OCI-LY7 (cell line): Measurements from ENCODE around the gene MCRIP2. TPM values are rescaled to one million over a fixed set of nuclear protein-coding genes. Genes with fewer than 3 reads are reported as not detected.
"Not testable (repeated sequence)": the region's sequence is repeated elsewhere in the genome, so short reads cannot be mapped to it uniquely, and the experiment has no call there.

Experiments used
- BruUV-seq: library from RNA; stranded (reverse); fragments of 400-500 nt; replicated peaks from 2 replicates; lab custom pipeline; 2021; lab: Mats Ljungman, UMichigan
- CTCF ChIA-PET: fragments of 300-600 bp; sonication (Branson Sonifier 250); formaldehyde crosslinking; loops from one replicate; lab custom pipeline; 2022; ENCODE audit warnings: antibody characterized with exemption; ENCODE audit not compliant: unreplicated experiment; lab: Charles Lee
- POLR2A ChIA-PET: fragments of 300-600 bp; sonication (Branson Sonifier 250); formaldehyde crosslinking; loops from one replicate; lab custom pipeline; 2022; ENCODE audit warnings: antibody characterized with exemption; lab: Charles Lee
- DNase-seq: peaks from one replicate; pipeline ENCODE4 v3.0.0-alpha.2; 2015; ENCODE audit warnings: low spot score
- H2AFZ ChIP-seq: fragments of 200-600 bp; sonication (generic), shearing (Covaris generic); 2 replicates; pipeline ENCODE4 v1.6.1; 2014; ENCODE audit warnings: mild to moderate bottlenecking, antibody characterized with exemption, low read length, moderate library complexity
- H3K27ac ChIP-seq: fragments of 200-600 bp; sonication (generic); 2 replicates; pipeline ENCODE4 v1.5.1; 2014; ENCODE audit warnings: mixed run types, low read depth, mild to moderate bottlenecking, moderate library complexity, low read length, inconsistent platforms; ENCODE audit not compliant: poor library complexity, severe bottlenecking
- H3K36me3 ChIP-seq: fragments of 200-600 bp; sonication (generic); 2 replicates; pipeline ENCODE4 v1.6.1; 2014; ENCODE audit warnings: mild to moderate bottlenecking, antibody characterized with exemption, low read length, moderate library complexity, mixed read lengths; ENCODE audit not compliant: insufficient read depth
- H3K4me1 ChIP-seq: fragments of 200-600 bp; sonication (generic); 2 replicates; pipeline ENCODE4 v1.5.1; 2014; ENCODE audit warnings: mild to moderate bottlenecking, low read length; ENCODE audit not compliant: insufficient read depth, poor library complexity, severe bottlenecking
- H3K4me2 ChIP-seq: fragments of 200-600 bp; sonication (generic); 2 replicates; pipeline ENCODE4 v1.6.1; 2014; ENCODE audit warnings: mild to moderate bottlenecking, low read length
- H3K4me3 ChIP-seq: fragments of 200-600 bp; sonication (generic); 2 replicates; pipeline ENCODE4 v1.5.1; 2014; ENCODE audit warnings: mild to moderate bottlenecking, low read depth, low read length; ENCODE audit not compliant: poor library complexity, severe bottlenecking
- H3K79me2 ChIP-seq: fragments of 200-600 bp; sonication (generic); 2 replicates; pipeline ENCODE4 v1.6.1; 2016; ENCODE audit warnings: low read depth, mild to moderate bottlenecking, low read length, moderate library complexity, mixed read lengths; ENCODE audit not compliant: insufficient read depth
- H3K9me2 ChIP-seq: fragments of 200-600 bp; sonication (generic); 2 replicates; pipeline ENCODE4 v1.6.1; 2016; ENCODE audit warnings: mild to moderate bottlenecking, low read length, mixed read lengths; ENCODE audit not compliant: insufficient read depth
- H3K9me3 ChIP-seq: fragments of 200-600 bp; sonication (generic); 2 replicates; pipeline ENCODE4 v1.6.1; 2014; ENCODE audit warnings: mild to moderate bottlenecking, mixed run types, low read length, mixed read lengths
- H4K20me1 ChIP-seq: fragments of 200-600 bp; sonication (generic); 2 replicates; pipeline ENCODE4 v1.6.1; 2014; ENCODE audit warnings: mild to moderate bottlenecking, antibody characterized with exemption, low read length, moderate library complexity, mixed read lengths; ENCODE audit not compliant: insufficient read depth
- CTCF ChIP-seq: fragments of 200-600 bp; sonication (generic); conservative IDR thresholded peaks from 2 replicates; pipeline ENCODE4 v1.5.1; 2014; ENCODE audit warnings: mild to moderate bottlenecking, antibody characterized with exemption, low read length, moderate library complexity, mixed read lengths
- EZH2phosphoT487 ChIP-seq: fragments of 200-600 bp; sonication (generic); IDR thresholded peaks from 2 replicates; pipeline ENCODE4 v1.6.1; 2018; ENCODE audit warnings: low read depth, borderline replicate concordance, mild to moderate bottlenecking, mixed run types, antibody characterized with exemption, low read length, moderate library complexity, mixed read lengths
- intact Hi-C: fragments of 100-400 bp; cut with micrococcal nuclease; formaldehyde crosslinking; loops from one replicate; pipeline ENCODE4 v1.10.0; 2022; ENCODE audit not compliant: unreplicated experiment
- total RNA-seq, 2 experiments: library from RNA; depleted of rRNA in 1 of 2; stranded (reverse); fragments of >200 nt in 1 of 2; shearing (Covaris generic) in 1 of 2; gene quantifications; 2 replicates each; pipeline ENCODE4 v1.2.3, GENCODE V29; 2014 to 2022

MCRIP2 gene
- total RNA-seq, 2 experiments from 2014 or later, result 62.8 to 64.1 TPM

GRCh38 chr16:689175-689897 is 47.7 kb downstream of the MCRIP2 start:
- intact Hi-C loops, result no loop called here
- Histone ChIP-seq H3K4me3 (peak overlapping the region; percentile 97), H3K9me2 (no peaks in the 10 kb centered on the region), H3K79me2 (0 out of 2 replicates have a peak, but pooled peaks cover 8% of the 10 kb centered on the region), H3K27ac (peak overlapping the region; percentile 29), H3K4me1 (peaks cover 24% of the 10 kb centered on the region), H3K9me3 (no peaks in the 10 kb centered on the region), H3K36me3 (peaks cover 20% of the 10 kb centered on the region), H3K4me2 (peak overlapping the region; percentile 91), H4K20me1 (no peaks in the 10 kb centered on the region), H2AFZ (no peak overlapping the region)
- DNase-seq, result no peak
- no peak for TF ChIP-seq EZH2phosphoT487
- TF ChIP-seq CTCF, result no peak
- ChIA-PET CTCF (interaction anchor here (0.9 kb wide), 1 partner anchor 9 kb away, joined by 4 read pairs; the partner anchor contains the start of gene STUB1), POLR2A (no interaction called here)
- BruUV-seq, result no TSS peak

GRCh38 chr16:691242-691641 is 49.6 kb downstream of the MCRIP2 start:
- H2AFZ ChIP-seq, H4K20me1 ChIP-seq, H3K9me2 ChIP-seq, H3K79me2 ChIP-seq, H3K4me3 ChIP-seq, H3K4me2 ChIP-seq, intact Hi-C loops, POLR2A ChIA-PET, H3K9me3 ChIP-seq, BruUV-seq, H3K27ac ChIP-seq, CTCF ChIA-PET, DNase-seq: not testable (repeated sequence)
- H3K4me1 ChIP-seq, result peaks cover 27% of the 10 kb centered on the region
- peaks cover 10% of the 10 kb centered on the region for H3K36me3 ChIP-seq

- no peak for DNase-seq
- Histone ChIP-seq H3K4me1 (peaks cover 27% of the 10 kb centered on the region), H3K4me2 (no peak overlapping the region), H4K20me1 (no peaks in the 10 kb centered on the region), H3K27ac (no peak overlapping the region), H3K79me2 (0 out of 2 replicates have a peak, but pooled peaks cover 8% of the 10 kb centered on the region), H3K4me3 (no peak overlapping the region), H3K9me3 (no peaks in the 10 kb centered on the region), H3K9me2 (no peaks in the 10 kb centered on the region), H3K36me3 (no peaks in the 10 kb centered on the region; the same call in 1 of the 2 replicates), H2AFZ (no peak overlapping the region)
- ChIA-PET CTCF (interaction anchor here (0.5 kb wide), 1 partner anchor 20 kb away, joined by 4 read pairs; no protein-coding TSS in a partner anchor), POLR2A (no interaction called here)
- TF ChIP-seq EZH2phosphoT487 (no peak), CTCF (no peak)
- intact Hi-C loops, result no loop called here
- no TSS peak for BruUV-seq
These were observed 50.9 kb downstream of the MCRIP2 start for GRCh38 chr16:692356-693108.
